ENCODE data around the gene GRIA4. TPM values are rescaled to one million over a fixed set of nuclear protein-coding genes. Genes with fewer than 3 reads are reported as not detected.

GRIA4 gene
- total RNA-seq, 1 donor from 2014 or later = 0.49 TPM

DNA sequence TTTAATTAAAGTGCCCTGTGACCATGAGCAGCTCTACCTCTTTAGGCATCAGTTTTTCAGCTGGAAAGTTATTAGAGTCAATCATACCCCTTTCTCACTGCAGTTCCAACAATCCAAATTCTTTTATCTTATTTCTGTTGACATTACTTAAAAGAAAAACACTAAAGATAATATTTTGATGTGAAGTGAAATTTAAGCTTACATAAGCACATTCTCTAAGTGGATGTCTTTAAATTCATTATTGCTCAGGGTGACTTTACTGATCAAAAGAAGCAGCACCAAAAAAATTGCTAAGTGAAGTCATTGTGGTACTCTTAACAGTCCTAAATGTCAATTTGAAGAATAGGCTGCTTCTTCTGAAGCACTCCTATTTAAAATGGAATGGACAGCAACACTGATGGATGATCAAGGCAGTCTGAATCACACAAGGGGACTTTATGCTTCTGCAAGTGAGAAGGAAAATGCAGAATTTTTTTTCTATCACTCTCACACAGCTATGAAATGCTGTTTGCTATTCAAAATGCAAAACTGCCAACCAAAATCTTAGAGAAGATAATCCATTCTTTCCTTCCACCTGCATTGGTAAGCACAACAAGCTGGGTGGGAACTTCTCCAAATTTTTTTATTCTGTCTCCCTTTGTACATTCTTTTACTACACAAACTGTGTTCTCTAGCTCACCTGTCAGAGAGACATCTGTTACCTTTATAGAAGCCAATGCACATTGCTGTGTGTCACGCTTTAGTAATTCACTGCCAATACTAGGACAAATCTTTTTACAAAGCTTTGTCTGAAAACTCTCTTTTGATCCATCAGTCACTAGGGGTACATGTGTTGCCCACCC, 179.9 kb downstream of the GRIA4 start:
- no peak for DNase-seq (ENCODE audit: low spot score)

DNA sequence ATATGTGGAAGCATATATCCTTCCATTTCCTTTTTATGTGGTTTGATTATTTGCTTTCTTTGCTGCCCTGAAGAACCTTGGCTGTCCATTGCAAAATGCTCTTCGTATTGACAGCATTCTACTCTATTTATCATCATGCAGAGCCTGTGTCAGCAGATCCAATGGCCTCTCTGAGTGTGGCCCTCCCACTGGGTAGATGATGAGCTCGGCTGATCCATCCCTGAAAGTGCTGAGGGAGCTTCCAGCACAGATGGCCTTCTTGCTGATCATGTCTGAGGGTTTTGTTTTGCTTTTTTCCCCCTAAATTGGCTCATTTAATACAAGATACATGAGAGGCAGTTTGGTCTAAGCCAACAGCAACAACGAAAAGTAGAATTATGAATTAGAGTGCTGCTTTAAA, 181.0 kb downstream of the GRIA4 start:
- DNase-seq (ENCODE audit: low spot score) = no peak

DNA sequence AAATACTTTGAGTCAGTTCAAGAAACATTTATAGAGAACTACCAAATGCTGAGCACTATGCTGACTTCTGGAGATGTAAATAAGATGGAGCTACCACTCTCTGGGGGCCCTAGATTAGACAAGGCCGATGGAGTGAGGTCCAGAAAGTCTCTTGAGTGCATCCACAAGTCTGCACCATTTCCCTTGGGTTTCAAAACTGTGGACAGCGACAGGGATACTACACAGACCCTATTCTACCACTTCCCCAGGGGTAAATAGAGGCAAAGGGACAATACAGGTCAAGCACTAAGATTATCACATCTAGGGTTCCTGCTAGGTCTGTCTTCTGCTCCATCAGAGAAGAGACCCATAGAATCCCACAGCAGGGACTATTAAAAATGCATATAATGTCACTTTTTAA, 183.2 kb downstream of the GRIA4 start:
- no peak for DNase-seq (ENCODE audit: low spot score)

DNA sequence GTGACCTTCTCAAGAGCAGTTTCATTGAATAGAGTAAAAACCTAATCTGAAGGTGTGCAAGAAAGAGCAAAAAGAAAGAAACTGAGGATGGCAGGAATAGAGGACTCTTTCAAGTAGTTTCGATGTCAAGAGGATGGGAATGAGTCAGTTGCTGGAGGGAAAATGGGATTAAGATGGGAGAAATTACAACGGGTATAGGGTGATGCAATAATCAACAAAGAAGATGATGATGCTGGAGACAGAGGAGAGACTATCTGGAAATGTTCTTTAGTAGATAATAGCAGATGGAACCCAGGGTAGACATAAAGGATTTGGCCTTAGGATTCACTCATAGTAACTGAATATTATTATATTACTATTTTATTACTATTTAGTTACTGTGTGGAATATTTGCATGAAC, 189.4 kb downstream of the GRIA4 start:
- DNase-seq (ENCODE audit: low spot score) = no peak

DNA sequence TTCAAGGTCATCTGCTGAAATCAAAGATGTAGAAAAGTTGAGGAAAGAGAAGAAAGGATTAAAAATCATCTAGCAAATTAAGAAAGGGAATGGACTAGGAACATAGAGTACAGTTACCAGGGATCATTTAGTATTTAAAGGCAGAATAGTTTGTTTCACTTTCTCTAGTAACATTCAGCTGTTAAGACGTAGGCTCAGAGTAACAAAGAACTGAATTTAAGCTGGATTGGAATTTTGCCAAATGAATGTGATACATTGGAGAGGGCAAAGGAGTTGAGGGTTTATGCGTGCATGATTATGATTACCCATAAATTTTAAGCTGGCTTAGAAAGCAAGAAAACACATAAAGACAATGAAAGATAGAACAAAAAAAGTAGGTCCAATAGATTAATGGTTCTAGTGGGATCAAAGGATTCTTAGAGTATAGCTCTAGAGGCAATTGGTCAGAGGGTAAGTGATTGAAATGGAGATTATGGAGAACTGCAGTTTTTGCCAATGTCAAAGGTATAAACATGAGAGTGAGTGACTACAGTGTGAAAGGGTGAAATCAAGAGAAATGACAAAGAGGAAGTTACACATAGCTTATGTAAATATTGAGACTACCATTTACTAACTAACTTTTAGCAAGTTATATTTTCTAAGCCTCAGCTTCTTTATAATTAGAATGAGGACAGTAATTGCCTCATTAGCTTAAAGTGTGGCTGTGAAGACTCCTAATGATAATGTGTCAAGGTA, 190.0 kb downstream of the GRIA4 start:
- no peak for DNase-seq (ENCODE audit: low spot score)

DNA sequence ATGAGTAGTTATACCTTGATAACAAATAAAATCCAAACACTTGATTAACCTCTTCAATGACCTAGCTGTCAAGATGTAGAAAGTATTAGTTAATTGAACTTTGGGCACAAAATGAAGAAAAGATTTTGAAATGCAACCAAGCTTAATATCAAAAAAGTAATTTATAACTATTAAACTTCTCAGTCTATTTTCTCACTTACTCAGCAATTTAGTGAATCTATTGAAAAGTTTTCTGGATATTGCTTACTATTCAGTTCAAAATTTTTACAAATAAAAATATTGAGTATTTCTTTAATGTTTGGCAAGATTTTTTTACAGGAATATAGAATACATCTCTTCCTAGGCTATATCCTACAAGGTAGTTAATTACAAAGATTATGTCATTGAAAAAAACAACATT, 192.5 kb downstream of the GRIA4 start:
- DNase-seq (ENCODE audit: low spot score) = no peak

DNA sequence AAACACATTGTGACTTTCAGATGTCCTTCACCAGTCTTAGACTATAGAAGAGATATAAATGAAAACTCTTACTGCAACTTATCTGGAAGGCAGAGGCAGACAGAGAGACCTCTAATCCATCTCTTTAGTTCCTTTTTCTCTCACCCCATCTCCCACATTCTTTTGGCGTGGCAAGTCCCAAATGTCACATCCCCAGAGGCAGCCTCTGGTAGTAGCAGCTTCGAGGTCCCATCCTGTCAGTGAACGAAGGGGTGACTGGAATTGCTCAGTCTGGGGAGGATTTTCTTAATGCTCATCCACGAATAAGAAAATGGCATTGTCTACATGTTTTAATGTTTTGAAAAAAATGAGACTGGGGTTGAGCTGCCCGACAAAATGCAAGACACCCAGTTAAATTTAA, 201.4 kb downstream of the GRIA4 start:
- DNase-seq (ENCODE audit: low spot score) = no peak

DNA sequence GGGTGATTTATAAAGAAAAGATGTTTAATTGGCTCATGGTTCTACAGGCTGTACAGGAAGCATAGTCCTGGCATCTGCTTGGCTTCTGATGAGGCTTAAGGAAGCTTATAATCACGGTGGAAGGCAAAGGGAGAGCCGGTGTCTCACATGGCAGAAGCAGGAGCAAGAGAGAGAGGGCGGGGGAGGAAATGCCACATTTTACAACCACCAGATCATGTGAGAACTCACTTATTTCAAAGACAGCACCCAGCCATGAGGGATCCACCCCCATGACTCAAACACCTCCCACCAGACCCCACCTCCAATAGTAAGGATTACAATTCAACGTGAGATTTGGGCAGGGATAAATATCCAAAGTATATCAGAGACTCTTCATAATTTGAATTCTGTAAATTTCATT, 211.5 kb downstream of the GRIA4 start:
- DNase-seq (ENCODE audit: low spot score) = no peak

DNA sequence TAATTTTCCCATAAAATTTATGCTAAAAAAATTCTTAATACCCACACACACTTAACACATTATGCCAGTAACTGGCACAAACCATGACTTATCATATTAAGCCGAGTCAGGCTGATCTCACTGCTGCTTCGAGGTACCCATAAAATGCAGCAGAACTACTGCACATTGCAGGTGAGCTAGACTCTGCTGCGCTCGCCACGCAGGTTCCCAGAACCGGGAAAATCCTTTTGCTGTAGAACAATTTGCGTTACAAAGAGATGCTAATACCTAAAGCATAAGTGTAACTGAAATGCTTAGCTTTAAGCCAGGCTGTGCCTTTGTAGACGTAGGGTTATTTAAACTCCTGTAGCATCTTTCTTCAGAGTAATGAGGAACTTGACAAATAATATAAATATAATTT, 211.9 kb downstream of the GRIA4 start:
- no peak for DNase-seq (ENCODE audit: low spot score)

DNA sequence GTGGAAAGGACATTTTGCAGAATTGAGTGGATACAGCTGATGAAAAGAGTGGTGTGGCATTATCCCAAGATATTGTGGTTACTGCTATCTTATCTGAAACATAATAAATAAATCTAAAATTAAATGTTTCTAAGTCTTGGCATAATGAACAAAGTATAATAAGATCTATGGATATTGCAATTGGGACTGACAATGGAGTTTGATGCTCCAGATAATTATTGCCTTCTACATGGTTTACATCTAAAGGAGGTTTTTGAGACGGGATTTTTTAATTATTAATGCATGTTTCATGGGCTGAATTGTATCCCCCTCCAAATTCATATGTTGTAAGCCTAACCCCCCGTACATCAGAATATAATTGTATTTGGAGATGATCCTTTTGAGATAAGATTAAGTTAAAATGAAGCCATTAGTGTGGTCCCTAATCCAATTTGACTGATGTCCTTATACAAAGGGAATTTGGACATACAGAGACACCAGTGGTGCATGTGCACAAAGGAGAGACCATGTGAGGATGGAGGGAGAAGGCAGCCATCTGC, 213.7 kb downstream of the GRIA4 start:
- DNase-seq (ENCODE audit: low spot score) = no peak

DNA sequence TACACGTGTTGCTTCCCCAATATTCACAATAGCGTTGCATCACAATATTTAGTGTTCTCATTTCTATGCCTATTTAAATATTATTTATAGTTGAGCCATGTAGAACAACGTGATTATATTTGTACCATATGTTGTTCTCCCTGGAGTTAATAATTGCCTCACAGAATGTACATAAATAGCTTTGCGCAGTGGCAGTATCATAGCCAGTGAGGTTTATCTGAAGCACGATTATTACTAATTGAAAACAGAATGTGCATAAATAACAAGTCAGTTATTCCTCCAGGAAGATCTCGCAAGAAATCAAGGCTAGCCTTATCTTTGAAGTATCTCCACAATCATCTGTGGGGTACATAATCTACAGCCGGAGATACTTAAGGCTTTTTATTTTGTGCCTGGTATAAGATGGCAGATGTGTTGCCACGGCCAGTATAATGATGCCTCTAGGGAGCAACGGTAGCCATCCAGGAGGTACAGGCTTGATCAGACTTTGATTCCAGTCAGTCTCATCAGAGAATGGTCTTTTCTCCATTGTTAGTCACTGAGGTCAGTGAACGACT, 214.7 kb downstream of the GRIA4 start:
- no peak for DNase-seq (ENCODE audit: low spot score)

DNA sequence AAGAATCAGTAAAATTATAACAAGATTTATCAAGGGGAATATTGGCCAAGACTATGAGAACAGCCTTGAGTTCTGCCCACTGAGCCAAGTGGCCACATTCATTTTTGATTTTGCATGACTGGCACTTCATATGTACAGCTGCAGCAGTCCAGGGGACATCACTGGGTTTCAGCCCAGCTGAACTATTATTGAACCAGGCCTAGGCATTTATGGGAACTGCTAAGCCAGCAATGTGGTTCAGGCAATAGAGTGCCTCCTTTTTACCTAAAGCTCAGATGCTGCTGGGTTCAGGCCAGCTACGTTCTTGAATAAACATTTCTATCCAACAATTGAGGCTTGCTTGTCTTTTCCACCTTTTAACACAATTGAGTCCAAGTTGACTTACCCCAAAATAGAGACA, 215.3 kb downstream of the GRIA4 start:
- DNase-seq (ENCODE audit: low spot score) = no peak

DNA sequence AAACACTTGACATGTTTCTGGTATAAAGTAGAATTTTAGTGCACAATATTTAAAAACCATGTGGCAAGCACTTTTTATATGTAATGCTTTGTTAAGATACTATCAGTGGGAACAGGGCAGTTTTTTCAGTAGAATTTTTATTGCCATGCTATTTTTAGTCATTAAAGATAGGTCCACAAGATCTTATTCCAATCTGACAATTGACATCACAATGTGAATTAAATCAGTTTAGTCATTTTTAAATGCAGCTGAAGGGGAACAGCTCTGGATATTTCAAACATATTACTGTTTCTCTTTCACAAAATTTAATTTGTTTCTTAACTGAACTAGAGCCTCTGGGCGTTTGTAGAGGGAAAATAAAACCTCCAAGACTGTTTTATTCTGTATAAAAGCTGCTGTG, 218.0 kb downstream of the GRIA4 start:
- no peak for DNase-seq (ENCODE audit: low spot score)

DNA sequence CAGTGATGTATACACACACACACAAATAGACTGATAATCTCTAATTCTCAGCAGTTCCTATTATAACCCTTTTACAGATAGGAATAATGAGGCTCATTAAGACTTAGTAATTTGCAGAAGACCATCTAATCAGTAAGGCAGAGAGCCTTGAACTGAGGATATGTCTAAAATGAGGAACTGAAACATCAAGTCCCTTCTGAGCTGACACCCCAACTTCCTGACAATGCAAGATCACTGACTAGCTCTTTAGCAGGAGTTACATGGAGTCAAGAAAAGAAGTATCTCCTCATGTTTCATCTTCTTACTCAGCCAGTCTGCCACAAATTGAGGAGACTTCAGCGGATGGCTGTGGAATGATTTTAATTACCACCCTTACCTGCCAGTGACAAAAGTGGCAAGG, 219.2 kb downstream of the GRIA4 start:
- DNase-seq (ENCODE audit: low spot score) = no peak

DNA sequence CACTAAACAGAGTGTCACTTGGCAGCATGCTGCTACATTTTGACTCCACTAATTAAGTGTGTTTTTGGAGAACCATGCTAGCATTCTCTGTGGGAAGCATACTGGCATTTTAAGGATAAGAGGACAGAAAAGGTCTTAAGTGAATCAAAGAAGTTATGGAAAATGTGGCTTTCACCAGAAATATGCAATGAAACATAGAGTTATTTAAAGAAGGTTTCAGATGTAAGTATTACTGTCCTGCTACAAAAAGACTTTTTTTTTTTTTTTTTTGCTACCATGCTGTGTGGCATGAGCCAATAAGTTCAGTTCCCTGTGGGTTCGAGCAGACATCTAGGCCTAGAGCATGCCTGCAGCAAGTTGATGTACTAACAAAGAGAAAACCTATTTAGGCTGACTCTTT, 224.6 kb downstream of the GRIA4 start:
- DNase-seq (ENCODE audit: low spot score) = no peak

DNA sequence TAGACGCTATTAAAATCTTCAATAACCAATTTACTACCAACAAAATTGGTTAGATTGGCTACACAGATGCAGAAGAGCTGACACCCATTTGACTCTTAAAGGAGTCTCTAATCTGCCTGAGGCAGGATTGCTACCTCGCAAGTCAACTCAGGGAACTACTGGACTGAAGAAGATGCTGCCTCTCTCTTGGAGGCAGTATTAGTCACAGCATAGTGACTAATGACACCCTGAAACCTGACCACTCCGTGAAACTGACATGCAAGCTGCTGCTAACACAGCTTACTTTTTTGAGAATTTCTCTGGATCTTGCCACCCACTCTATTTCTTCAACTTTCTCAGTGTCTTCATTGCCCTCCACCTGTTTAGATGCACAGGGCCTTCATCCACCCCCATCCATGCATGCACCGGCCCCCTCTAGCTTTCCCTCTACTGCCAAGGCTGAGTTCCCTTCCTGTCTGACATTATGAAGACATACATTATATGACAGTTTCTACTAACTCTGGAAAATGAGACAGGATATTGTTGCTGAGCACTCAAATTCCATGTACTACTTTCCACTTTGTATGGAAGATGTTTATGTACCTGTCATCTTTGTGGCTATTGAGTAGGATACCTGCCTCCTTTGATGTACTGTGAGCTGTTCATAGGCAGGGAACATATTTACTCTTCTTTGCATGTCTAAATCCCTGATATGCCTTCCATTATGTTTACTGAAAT, 229.0 kb downstream of the GRIA4 start:
- DNase-seq (ENCODE audit: low spot score) = no peak

DNA sequence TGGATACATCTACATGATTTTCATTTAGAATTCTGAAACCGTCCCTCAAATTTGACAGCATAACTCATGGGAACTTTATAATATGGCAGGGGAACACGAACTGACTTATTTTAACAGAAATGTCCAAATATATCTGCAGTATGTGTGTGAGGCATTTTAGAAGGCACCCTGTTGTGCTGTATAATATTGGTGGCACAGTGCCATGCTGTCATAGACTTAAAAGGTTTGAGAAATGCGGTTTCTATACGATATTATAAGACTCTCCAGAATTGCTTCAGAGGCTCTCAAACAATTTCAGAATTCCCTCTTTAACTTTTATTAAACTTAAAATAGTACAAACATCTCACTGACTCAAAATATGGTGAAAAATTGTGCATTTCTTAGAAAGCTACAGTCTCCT, 230.5 kb downstream of the GRIA4 start:
- no peak for DNase-seq (ENCODE audit: low spot score)

DNA sequence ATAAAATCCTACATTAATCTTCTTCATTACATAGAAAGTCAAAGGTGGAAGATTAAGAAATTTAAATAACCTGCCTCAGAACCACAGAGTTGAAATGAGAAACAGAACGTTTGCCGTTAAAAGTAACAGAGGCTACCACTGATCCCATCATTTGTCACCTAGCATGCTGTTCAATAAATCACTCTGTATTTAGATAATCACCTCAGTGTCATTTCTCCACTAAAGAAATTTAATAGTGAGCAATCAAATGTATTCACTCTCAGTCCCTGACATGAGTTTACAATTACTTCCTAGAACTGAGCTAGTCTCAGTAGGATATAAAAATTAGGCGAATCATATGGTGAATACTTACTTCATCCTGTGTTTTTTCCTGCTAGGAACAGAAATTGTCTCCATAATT, 242.5 kb downstream of the GRIA4 start:
- DNase-seq (ENCODE audit: low spot score) = no peak

DNA sequence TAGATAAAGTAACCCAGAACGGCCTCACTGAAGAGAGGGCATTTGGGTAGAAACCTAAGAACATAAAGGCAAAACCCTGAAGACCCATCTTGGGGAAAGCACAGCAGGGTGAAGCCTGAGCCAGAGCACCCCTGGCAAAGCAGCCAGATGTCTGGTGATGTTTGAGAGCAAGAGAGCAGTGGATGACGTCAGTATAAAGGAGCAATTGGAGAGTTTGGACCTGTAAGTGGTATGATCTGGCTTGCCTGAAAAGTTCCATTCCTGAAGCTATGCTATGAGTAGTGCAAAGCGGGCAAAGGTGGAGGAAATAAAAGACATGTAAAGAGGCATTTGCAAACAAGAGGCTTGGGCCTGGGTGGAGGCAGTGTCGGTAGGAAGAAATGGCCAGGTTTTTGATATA, 244.4 kb downstream of the GRIA4 start:
- DNase-seq (ENCODE audit: low spot score) = no peak

DNA sequence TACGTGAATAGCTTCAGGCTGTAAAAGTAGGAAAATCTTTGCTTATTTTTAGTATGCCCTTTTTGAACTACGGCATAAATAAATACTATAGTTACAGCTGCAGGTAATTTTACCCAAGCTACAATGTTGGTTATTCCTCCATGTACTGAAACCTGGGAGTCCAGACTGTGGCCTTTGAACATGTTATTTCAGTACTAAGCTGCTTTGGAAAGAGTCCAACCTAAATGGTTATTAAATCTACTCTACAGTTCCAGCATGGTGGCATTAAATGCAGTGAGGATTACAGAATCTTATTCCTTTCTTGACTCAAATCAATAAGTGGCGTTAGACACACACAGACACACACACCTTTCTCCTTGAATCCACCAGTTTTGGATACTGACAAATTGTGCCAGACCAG, 247.1 kb downstream of the GRIA4 start:
- no peak for DNase-seq (ENCODE audit: low spot score)

DNA sequence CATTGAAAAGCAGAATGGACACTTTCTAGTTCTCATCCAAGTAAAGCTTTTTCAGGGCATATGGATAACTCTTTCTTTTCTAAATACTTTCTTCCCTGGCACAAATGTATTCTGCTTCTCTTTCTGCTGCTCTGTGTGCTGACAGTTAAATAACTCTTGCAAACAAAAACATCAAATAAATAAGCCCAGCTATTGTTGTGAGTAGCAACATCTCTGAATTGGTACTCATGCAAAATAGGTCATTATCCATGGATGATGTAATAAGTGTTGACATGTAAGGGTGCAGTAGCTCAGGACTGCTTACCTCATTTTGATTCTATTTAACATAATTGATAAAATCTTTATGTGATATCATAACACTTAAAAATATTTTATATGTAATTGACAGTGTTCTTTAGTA, 247.9 kb downstream of the GRIA4 start:
- DNase-seq (ENCODE audit: low spot score) = no peak

DNA sequence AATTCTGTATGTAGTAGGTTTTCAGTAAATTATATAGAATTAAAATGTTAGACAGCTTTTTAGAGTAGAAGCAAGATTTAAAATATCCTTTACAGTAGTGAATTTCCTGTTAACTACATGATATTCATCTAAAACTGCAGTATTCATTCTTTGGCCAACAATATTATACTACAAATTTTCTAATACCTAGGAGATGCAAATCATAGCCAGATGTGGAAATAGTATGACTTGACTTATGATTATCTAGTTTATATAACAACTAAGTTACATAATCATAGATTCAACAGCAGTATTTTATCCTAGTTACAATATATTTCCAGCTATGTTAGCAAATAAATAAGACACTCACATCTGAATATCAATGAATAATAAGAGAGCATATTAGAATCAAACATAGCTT, 249.0 kb downstream of the GRIA4 start:
- DNase-seq (ENCODE audit: low spot score) = no peak
